ENCODE measurements around the gene NCK2. TPM values are rescaled to one million over a fixed set of nuclear protein-coding genes. Genes with fewer than 3 reads are reported as not detected.

Gene NCK2
- total and polyA plus RNA-seq, 2 of the 4 experiments (the other 2 are of a cell fraction): 15.8 to 22.2 TPM

- H3K27ac ChIP-seq (ENCODE audit: insufficient read depth, low read length): no peak overlapping the region
- no peak overlapping the region for H4K8ac ChIP-seq (ENCODE audit: low read depth in 2 of 2, low read length in 2 of 2)
- BruUV-seq (replicated peaks): no TSS peak
- no peak overlapping the region for H2AK5ac ChIP-seq (ENCODE audit: low read depth, low read length)
- POLR2A ChIA-PET (ENCODE audit: unreplicated experiment): no interaction called here
- no peak overlapping the region for H3K23ac ChIP-seq (ENCODE audit: low read depth, low read length)
- no peak overlapping the region for H3K4ac ChIP-seq (ENCODE audit: low read depth, low read length)
- H2BK120ac ChIP-seq (ENCODE audit: low read depth, low read length): no peak overlapping the region
- peaks cover 62 to 88% of the 10 kb centered on the region in 2 experiments for H3K79me1 ChIP-seq (ENCODE audit: low read depth in 1 of 2, low read length in 2 of 2)
- no peak overlapping the region for H2AFZ ChIP-seq (replicated peaks; ENCODE audit: low read length, poor library complexity)
- peaks cover 3% of the 10 kb centered on the region for H3K4me1 ChIP-seq (ENCODE audit: control insufficient read depth, insufficient read depth, low read length)
- dilution Hi-C loops (cut with HindIII; ENCODE audit: low sequenced_read_pairs, unreplicated experiment) (no loop called here), in situ Hi-C loops (cut with MboI; ENCODE audit: low sequenced_read_pairs) (no loop called here), intact Hi-C loops (cut with micrococcal nuclease) (loop anchor here (5.0 to 10.0 kb wide), 5 partner anchors 118 to 405 kb away; no protein-coding TSS in a partner anchor)
- DNase-seq (peak; percentile 50), ATAC-seq (ENCODE audit: low read depth) (no peak)
- H2BK20ac ChIP-seq (ENCODE audit: low read depth, low read length): no peak overlapping the region
- no peaks in the 10 kb centered on the region for H3K9me3 ChIP-seq (ENCODE audit: control insufficient read depth, insufficient read depth, low read length)
- no peak overlapping the region for H3K14ac ChIP-seq (replicated peaks; ENCODE audit: low read depth, low read length)
- CTCF ChIA-PET: no interaction called here
- H4K20me1 ChIP-seq (ENCODE audit: insufficient read depth, low read length): peaks cover 84% of the 10 kb centered on the region
- peaks cover 30% of the 10 kb centered on the region for H3K9me1 ChIP-seq (ENCODE audit: insufficient read depth, low read length)
- no peak overlapping the region for H2BK15ac ChIP-seq (ENCODE audit: low read depth, low read length)
- 0 out of 2 replicates have a peak, but pooled peaks cover 1% of the 10 kb centered on the region for H3K36me3 ChIP-seq (ENCODE audit: control insufficient read depth, insufficient read depth, low read length)
- no peak overlapping the region for H4K5ac ChIP-seq (ENCODE audit: low read depth, low read length)
- H2AK9ac ChIP-seq (replicated peaks; ENCODE audit: low read depth, low read length, poor library complexity): no peak overlapping the region
- H3K4me3 ChIP-seq (ENCODE audit: insufficient read depth, low read depth, low read length): no peak overlapping the region
- no peak overlapping the region for H4K91ac ChIP-seq (ENCODE audit: insufficient read depth, low read depth, low read length)
- H3K56ac ChIP-seq (ENCODE audit: extremely low read depth, insufficient read depth, low read length): no peak overlapping the region
- H3K9ac ChIP-seq (ENCODE audit: low read depth, low read length): no peak overlapping the region
- 90% methylated on average over 4 of the region's 18 CpGs; no CpG with 5 or more reads in 1 of the 2 experiments for WGBS, 2 experiments (ENCODE audit: extremely low coverage in 2 of 2, insufficient read length in 1 of 2)
- H3K27me3 ChIP-seq (ENCODE audit: control insufficient read depth, insufficient read depth, low read length): no peaks in the 10 kb centered on the region
- H3K4me2 ChIP-seq (ENCODE audit: low read depth, low read length): no peak overlapping the region
- H3K18ac ChIP-seq (ENCODE audit: low read depth, low read length): no peak overlapping the region
- no peak overlapping the region for H2BK5ac ChIP-seq (ENCODE audit: low read depth, low read length, poor library complexity, severe bottlenecking)
- TF ChIP-seq CHD1 (IDR thresholded peaks at IDR 0.05; ENCODE audit: low read depth, low read length) (no peak), POLR2A (IDR thresholded peaks at IDR 0.05; ENCODE audit: low read depth, low read length) (no peak), RAD21 (IDR thresholded peaks at IDR 0.05; ENCODE audit: low read length) (no peak), MXI1 (IDR thresholded peaks at IDR 0.05; ENCODE audit: borderline replicate concordance, low read depth, low read length) (no peak), USF2 (IDR thresholded peaks at IDR 0.05; ENCODE audit: low read depth, low read length) (no peak), FOS (IDR thresholded peaks at IDR 0.05; ENCODE audit: low read depth, low read length) (no peak), MAFK (IDR thresholded peaks at IDR 0.05; ENCODE audit: low read depth, low read length) (no peak), ELK1 (IDR thresholded peaks at IDR 0.05; ENCODE audit: borderline replicate concordance, low read depth, low read length) (no peak), NFE2L2 (IDR thresholded peaks at IDR 0.05; ENCODE audit: low read depth, low read length) (no peak), SMC3 (IDR thresholded peaks at IDR 0.05; ENCODE audit: low read depth, low read length) (no peak), BHLHE40 (IDR thresholded peaks at IDR 0.05; ENCODE audit: low read depth, low read length) (no peak), CEBPB (IDR thresholded peaks at IDR 0.05; ENCODE audit: low read depth, low read length) (no peak), RCOR1 (IDR thresholded peaks at IDR 0.05; ENCODE audit: insufficient replicate concordance, low read length) (no peak), MAZ (IDR thresholded peaks at IDR 0.05; ENCODE audit: borderline replicate concordance, low read depth, low read length) (no peak)
- TF ChIP-seq, protein P1, sequence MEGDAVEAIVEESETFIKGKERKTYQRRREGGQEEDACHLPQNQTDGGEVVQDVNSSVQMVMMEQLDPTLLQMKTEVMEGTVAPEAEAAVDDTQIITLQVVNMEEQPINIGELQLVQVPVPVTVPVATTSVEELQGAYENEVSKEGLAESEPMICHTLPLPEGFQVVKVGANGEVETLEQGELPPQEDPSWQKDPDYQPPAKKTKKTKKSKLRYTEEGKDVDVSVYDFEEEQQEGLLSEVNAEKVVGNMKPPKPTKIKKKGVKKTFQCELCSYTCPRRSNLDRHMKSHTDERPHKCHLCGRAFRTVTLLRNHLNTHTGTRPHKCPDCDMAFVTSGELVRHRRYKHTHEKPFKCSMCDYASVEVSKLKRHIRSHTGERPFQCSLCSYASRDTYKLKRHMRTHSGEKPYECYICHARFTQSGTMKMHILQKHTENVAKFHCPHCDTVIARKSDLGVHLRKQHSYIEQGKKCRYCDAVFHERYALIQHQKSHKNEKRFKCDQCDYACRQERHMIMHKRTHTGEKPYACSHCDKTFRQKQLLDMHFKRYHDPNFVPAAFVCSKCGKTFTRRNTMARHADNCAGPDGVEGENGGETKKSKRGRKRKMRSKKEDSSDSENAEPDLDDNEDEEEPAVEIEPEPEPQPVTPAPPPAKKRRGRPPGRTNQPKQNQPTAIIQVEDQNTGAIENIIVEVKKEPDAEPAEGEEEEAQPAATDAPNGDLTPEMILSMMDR (conservative IDR thresholded peaks at IDR 0.05; ENCODE audit: low read depth, low read length): no peak
Measured at GRCh38 chr2:105749583-105750400, 5.1 kb downstream of the NCK2 start.

Measured in IMR-90 (cell line).